ENCODE measurements around the gene NR1H3.

NR1H3 gene

DNA sequence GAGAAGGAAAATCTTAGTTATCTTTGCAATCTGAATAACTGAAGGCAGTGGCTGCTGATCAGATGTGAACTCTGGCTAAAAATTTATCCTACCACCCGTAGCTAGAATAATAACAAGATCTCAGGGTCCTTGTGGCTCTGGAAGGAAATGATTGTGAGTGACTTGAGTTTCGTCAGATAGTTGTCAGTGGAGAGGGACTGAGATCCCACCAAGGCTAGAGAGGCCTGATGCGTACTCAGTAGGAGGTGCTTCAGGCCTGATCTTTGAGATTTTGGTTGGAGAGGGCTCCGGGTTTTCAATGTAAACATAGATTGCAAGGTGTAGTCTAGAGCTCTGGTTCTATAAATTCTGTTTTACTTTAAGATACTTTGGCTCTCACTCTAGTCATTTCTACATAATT, 13.5 kb downstream of the NR1H3 start:
- peaks cover 26% of the 10 kb centered on the region for H3K4me1 ChIP-seq (ENCODE audit: control insufficient read depth, low read depth, low read length)
- H3K36me3 ChIP-seq (ENCODE audit: control insufficient read depth, low read depth, low read length), result peaks cover 23% of the 10 kb centered on the region
- peak overlapping the region; percentile 79 for H3K4me3 ChIP-seq (ENCODE audit: low read length)
- no peak overlapping the region for H3K27ac ChIP-seq (ENCODE audit: low read length)
- no peaks in the 10 kb centered on the region for H3K27me3 ChIP-seq (ENCODE audit: control insufficient read depth, insufficient read depth, low read length)
- H3K9me3 ChIP-seq (ENCODE audit: control insufficient read depth, low read depth, low read length), result no peaks in the 10 kb centered on the region
- H3K9ac ChIP-seq (ENCODE audit: low read length), result no peak overlapping the region

DNA sequence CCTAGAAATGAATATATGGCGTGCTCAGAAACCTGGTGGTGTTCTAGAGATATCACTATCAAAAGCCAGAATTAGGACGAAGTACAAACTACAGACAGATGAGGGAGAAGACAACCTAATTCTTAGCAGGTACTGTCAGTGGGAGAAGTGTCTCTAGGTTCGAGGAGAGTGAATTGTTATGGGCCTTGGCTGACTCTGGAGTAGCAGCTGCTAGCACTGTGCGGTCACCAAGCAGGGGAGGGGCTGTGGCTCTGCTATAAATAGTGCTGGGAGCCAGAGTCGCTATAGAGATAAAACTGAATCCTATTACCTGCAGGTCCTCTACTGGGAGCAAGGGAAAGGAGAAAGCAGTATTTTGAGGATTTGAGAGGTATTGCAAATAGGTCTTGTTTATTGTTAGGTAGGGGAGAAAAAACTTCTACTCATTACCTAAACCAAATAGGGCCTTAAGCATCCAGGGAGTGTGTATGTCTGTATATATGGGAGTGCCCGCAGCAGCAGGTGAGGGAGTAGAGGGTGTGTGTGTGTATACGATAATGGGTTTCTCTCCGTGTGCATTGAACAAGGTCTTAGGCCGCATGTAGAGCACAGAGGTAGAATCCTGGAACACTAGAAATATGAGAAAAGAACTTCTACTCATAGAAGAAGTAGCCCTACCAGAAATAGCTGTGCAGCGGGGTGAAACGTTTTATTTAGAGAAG, 14.3 kb downstream of the NR1H3 start:
- Histone ChIP-seq H3K4me1 (ENCODE audit: control insufficient read depth, low read depth, low read length) (peaks cover 26% of the 10 kb centered on the region), H3K36me3 (ENCODE audit: control insufficient read depth, low read depth, low read length) (peaks cover 30% of the 10 kb centered on the region), H3K9ac (ENCODE audit: low read length) (no peak overlapping the region), H3K27me3 (ENCODE audit: control insufficient read depth, insufficient read depth, low read length) (no peaks in the 10 kb centered on the region), H3K4me3 (ENCODE audit: low read length) (no peak overlapping the region), H3K27ac (ENCODE audit: low read length) (no peak overlapping the region), H3K9me3 (ENCODE audit: control insufficient read depth, low read depth, low read length) (no peaks in the 10 kb centered on the region)

DNA sequence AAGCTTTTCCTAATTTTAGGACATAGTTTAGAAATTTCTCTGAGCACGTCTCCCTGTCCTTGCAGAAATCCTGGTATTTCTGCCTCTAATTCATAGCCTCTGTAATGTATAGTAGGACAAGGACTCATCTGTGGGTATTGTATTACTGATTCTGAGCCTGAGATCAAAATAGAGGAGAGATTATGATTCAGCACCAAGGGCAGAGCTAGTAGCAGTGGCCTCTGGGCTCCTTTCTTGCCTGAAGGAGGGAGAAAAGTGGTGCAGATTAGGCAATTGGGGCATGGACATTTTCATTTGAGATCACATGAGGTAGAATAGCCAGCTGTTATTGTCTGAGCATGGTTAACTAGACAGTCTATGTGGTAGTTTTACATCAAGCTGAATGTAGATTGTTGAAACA, 14.9 kb downstream of the NR1H3 start:
- H3K27ac ChIP-seq (ENCODE audit: low read length), result no peak overlapping the region

DNA sequence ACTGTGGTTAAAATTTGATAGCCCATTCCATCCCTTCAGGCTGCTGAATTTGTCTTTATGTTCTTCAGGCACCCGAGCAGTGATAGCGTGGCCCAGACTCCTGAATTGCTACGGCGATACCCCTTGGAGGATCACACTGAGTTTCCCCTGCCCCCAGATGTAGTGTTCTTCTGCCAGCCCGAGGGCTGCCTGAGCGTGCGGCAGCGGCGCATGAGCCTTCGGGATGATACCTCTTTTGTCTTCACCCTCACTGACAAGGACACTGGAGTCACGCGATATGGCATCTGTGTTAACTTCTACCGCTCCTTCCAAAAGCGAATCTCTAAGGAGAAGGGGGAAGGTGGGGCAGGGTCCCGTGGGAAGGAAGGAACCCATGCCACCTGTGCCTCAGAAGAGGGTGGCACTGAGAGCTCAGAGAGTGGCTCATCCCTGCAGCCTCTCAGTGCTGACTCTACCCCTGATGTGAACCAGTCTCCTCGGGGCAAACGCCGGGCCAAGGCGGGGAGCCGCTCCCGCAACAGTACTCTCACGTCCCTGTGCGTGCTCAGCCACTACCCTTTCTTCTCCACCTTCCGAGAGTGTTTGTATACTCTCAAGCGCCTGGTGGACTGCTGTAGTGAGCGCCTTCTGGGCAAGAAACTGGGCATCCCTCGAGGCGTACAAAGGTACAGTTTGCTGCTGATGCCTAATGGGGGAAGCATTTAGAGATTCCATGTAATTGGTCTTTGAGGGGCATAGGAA, 16.9 kb downstream of the NR1H3 start:
- Histone ChIP-seq H3K36me3 (ENCODE audit: control insufficient read depth, low read depth, low read length) (peaks cover 52% of the 10 kb centered on the region), H3K9me3 (ENCODE audit: control insufficient read depth, low read depth, low read length) (no peaks in the 10 kb centered on the region), H3K4me3 (ENCODE audit: low read length) (no peak overlapping the region), H3K9ac (ENCODE audit: low read length) (no peak overlapping the region), H3K4me1 (ENCODE audit: control insufficient read depth, low read depth, low read length) (peaks cover 10% of the 10 kb centered on the region), H3K27me3 (ENCODE audit: control insufficient read depth, insufficient read depth, low read length) (no peaks in the 10 kb centered on the region), H3K27ac (ENCODE audit: low read length) (no peak overlapping the region)

More for the DNA sequence above, 14.9 kb downstream of the NR1H3 start:
- no peaks in the 10 kb centered on the region for H3K9me3 ChIP-seq (ENCODE audit: control insufficient read depth, low read depth, low read length)
- peaks cover 35% of the 10 kb centered on the region for H3K36me3 ChIP-seq (ENCODE audit: control insufficient read depth, low read depth, low read length)
- H3K4me1 ChIP-seq (ENCODE audit: control insufficient read depth, low read depth, low read length), result peaks cover 23% of the 10 kb centered on the region
- no peak overlapping the region for H3K9ac ChIP-seq (ENCODE audit: low read length)
- H3K27me3 ChIP-seq (ENCODE audit: control insufficient read depth, insufficient read depth, low read length), result no peaks in the 10 kb centered on the region
- H3K4me3 ChIP-seq (ENCODE audit: low read length), result no peak overlapping the region

DNA sequence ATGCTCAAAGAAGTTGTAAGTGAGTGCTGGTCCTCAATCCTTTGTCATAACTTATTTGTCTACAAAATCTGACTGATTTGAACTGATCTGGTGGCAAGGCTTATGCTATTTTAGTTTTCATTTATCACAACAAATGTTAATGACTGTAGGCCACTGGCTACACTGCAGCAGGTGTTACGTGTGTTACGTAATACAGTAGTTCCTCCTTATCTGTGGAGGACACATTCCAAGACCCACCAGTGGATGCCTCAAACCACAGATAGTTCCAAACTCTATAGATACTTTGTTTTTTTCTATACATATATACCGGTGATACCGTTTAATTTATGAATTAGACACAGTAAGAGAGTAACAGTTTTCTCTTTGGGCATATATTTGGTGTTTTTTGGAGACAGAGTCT, 19.1 kb downstream of the NR1H3 start:
- no peaks in the 10 kb centered on the region for H3K27me3 ChIP-seq (ENCODE audit: control insufficient read depth, insufficient read depth, low read length)
- H3K4me1 ChIP-seq (ENCODE audit: control insufficient read depth, low read depth, low read length), result peaks cover 3% of the 10 kb centered on the region
- peaks cover 69% of the 10 kb centered on the region for H3K36me3 ChIP-seq (ENCODE audit: control insufficient read depth, low read depth, low read length)
- no peak overlapping the region for H3K9ac ChIP-seq (ENCODE audit: low read length)
- no peak overlapping the region for H3K4me3 ChIP-seq (ENCODE audit: low read length)
- no peaks in the 10 kb centered on the region for H3K9me3 ChIP-seq (ENCODE audit: control insufficient read depth, low read depth, low read length)
- H3K27ac ChIP-seq (ENCODE audit: low read length), result no peak overlapping the region

DNA sequence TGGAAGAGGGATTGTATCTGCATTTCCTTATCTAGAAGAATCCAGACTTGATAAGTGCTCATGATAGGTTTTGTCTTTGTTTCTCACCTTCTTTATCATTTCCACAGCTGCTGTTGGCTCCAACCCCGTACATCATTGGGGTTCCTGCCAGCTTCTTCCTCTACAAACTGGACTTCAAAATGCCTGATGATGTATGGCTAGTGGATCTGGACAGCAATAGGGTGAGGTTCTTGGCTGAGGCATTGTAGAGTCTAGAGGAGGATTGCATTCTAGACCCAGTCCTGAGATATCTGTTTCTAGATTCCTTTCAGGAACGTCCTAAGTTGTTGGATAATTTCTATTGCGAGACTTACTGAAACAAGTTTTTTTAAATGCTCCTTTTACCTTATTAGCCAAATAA, 20.3 kb downstream of the NR1H3 start:
- no peak overlapping the region for H3K27ac ChIP-seq (ENCODE audit: low read length)
- peaks cover 78% of the 10 kb centered on the region for H3K36me3 ChIP-seq (ENCODE audit: control insufficient read depth, low read depth, low read length)
- H3K27me3 ChIP-seq (ENCODE audit: control insufficient read depth, insufficient read depth, low read length), result no peaks in the 10 kb centered on the region
- no peak overlapping the region for H3K4me3 ChIP-seq (ENCODE audit: low read length)
- H3K4me1 ChIP-seq (ENCODE audit: control insufficient read depth, low read depth, low read length), result peaks cover 3% of the 10 kb centered on the region
- no peaks in the 10 kb centered on the region for H3K9me3 ChIP-seq (ENCODE audit: control insufficient read depth, low read depth, low read length)
- no peak overlapping the region for H3K9ac ChIP-seq (ENCODE audit: low read length)

DNA sequence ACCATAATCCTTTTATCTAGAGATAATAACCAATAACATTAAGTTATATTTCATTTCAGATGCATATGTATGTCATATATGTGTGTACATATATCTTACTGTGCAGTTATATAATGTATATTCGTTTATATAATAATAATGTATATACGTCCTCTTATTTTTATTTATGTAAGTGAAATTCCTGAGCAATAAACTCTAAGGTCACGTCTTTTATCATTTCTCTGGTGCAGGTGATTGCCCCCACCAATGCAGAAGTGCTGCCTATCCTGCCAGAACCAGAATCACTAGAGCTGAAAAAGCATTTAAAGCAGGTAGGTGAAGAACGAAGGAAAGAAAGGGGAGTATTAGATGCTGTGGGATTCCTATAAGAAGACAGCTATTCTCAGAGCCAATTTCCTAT, 21.0 kb downstream of the NR1H3 start:
- Histone ChIP-seq H3K36me3 (ENCODE audit: control insufficient read depth, low read depth, low read length) (peaks cover 78% of the 10 kb centered on the region), H3K4me3 (ENCODE audit: low read length) (no peak overlapping the region), H3K27ac (ENCODE audit: low read length) (no peak overlapping the region), H3K27me3 (ENCODE audit: control insufficient read depth, insufficient read depth, low read length) (no peaks in the 10 kb centered on the region), H3K9ac (ENCODE audit: low read length) (no peak overlapping the region), H3K4me1 (ENCODE audit: control insufficient read depth, low read depth, low read length) (peaks cover 3% of the 10 kb centered on the region), H3K9me3 (ENCODE audit: control insufficient read depth, low read depth, low read length) (no peaks in the 10 kb centered on the region)

DNA sequence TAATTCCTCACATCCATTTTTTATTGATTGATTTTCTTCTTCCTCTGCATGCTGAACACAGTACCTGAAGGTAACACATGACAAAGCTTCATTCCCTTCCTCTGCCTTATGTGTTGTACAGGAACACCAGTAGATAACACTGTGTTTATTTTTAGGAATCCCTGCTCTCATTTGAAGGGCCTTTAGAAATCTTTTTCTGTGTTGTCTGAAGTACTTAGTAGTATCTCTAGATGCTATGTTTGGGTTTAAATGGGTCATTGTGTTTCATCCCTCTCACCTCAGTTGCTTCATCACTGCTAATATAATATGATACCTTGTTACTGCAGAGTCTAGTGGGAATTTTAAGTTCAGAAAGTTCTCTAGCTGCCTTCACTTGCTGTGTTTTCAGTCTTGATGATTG, 22.3 kb downstream of the NR1H3 start:
- Histone ChIP-seq H3K4me1 (ENCODE audit: control insufficient read depth, low read depth, low read length) (peaks cover 3% of the 10 kb centered on the region), H3K9me3 (ENCODE audit: control insufficient read depth, low read depth, low read length) (no peaks in the 10 kb centered on the region), H3K4me3 (ENCODE audit: low read length) (no peak overlapping the region), H3K36me3 (ENCODE audit: control insufficient read depth, low read depth, low read length) (peaks cover 80% of the 10 kb centered on the region), H3K9ac (ENCODE audit: low read length) (no peak overlapping the region), H3K27me3 (ENCODE audit: control insufficient read depth, insufficient read depth, low read length) (no peaks in the 10 kb centered on the region), H3K27ac (ENCODE audit: low read length) (no peak overlapping the region)

DNA sequence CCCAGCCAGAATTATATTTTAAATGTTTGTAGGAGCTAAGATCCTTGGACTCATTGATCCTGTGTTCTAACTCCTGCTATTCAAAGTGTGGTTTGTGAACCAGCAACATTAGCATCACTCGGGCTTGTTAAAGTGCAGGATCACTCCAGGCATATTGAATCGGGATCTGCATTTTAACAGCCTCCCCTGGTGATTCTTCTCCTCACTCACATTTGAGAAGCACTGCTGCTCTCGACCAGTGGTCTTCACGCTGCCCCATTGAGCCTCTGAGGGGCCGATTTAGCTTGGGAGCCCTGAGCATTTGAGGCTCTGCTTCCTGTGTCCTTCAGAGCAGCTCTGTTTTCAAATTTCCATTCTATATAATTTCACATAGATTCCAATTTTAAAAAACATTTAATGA, 23.1 kb downstream of the NR1H3 start:
- H3K36me3 ChIP-seq (ENCODE audit: control insufficient read depth, low read depth, low read length), result peaks cover 82% of the 10 kb centered on the region
- H3K27ac ChIP-seq (ENCODE audit: low read length), result no peak overlapping the region
- H3K9ac ChIP-seq (ENCODE audit: low read length), result no peak overlapping the region
- H3K9me3 ChIP-seq (ENCODE audit: control insufficient read depth, low read depth, low read length), result no peaks in the 10 kb centered on the region
- H3K4me3 ChIP-seq (ENCODE audit: low read length), result no peak overlapping the region
- H3K27me3 ChIP-seq (ENCODE audit: control insufficient read depth, insufficient read depth, low read length), result no peaks in the 10 kb centered on the region
- H3K4me1 ChIP-seq (ENCODE audit: control insufficient read depth, low read depth, low read length), result peaks cover 3% of the 10 kb centered on the region

DNA sequence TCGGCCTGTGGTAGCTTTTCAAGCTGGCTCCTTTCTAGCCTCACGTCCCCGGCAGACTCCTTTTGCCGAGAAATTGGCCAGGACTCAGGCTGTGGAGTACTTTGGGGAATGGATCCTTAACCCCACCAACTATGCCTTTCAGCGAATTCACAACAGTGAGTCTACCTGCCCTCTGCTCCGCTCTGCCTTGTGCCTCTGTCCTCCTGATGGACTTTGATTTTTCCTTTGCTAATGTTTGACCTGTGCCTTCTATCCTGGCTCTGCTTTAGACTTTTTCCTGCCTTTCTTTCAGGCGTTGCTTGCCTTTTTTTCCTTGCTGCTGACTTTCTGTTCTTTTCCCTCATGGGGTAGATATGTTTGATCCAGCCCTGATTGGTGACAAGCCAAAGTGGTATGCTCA, 24.7 kb downstream of the NR1H3 start:
- Histone ChIP-seq H3K4me3 (ENCODE audit: low read length) (no peak overlapping the region), H3K4me1 (ENCODE audit: control insufficient read depth, low read depth, low read length) (peaks cover 3% of the 10 kb centered on the region), H3K36me3 (ENCODE audit: control insufficient read depth, low read depth, low read length) (peaks cover 79% of the 10 kb centered on the region), H3K9ac (ENCODE audit: low read length) (no peak overlapping the region), H3K27me3 (ENCODE audit: control insufficient read depth, insufficient read depth, low read length) (no peaks in the 10 kb centered on the region), H3K27ac (ENCODE audit: low read length) (no peak overlapping the region), H3K9me3 (ENCODE audit: control insufficient read depth, low read depth, low read length) (no peaks in the 10 kb centered on the region)

DNA sequence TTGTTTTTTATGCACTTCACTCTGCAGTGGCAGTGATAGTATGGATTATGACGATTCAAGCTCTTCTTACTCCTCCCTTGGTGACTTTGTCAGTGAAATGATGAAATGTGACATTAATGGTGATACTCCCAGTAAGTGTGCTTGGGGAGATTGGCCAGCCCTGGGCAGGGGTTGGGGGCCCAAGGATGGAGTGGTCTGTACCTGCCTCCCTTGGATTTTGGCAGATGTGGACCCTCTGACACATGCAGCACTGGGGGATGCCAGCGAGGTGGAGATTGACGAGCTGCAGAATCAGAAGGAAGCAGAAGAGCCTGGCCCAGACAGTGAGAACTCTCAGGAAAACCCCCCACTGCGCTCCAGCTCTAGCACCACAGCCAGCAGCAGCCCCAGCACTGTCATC, 26.4 kb downstream of the NR1H3 start:
- Histone ChIP-seq H3K4me1 (ENCODE audit: control insufficient read depth, low read depth, low read length) (peaks cover 3% of the 10 kb centered on the region), H3K27me3 (ENCODE audit: control insufficient read depth, insufficient read depth, low read length) (no peaks in the 10 kb centered on the region), H3K9me3 (ENCODE audit: control insufficient read depth, low read depth, low read length) (no peaks in the 10 kb centered on the region), H3K36me3 (ENCODE audit: control insufficient read depth, low read depth, low read length) (peaks cover 72% of the 10 kb centered on the region), H3K27ac (ENCODE audit: low read length) (no peak overlapping the region), H3K4me3 (ENCODE audit: low read length) (no peak overlapping the region), H3K9ac (ENCODE audit: low read length) (no peak overlapping the region)
